Measurements from ENCODE around the gene STARD7.

STARD7 gene

DNA sequence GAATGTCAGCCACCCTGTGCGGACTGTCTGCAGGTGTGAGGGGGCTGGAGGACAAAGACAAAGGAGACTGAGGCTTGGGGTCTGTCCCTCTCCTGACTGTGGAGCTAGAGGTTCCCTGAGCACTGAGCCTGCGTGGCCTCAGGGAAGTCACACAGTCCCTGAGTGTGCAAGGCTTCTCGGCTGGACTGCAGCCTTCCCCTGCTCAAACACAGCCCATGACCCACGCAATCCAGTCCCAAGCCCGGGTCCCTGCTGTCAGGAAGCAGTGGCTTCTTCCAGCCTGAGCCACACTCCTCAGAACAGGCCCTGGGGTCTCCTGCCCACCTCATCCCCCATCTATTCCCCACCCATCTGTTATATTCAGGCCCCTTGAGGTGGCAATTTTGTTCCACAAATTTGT, 73.0 kb downstream of the STARD7 start:
- TF ChIP-seq, protein P1, sequence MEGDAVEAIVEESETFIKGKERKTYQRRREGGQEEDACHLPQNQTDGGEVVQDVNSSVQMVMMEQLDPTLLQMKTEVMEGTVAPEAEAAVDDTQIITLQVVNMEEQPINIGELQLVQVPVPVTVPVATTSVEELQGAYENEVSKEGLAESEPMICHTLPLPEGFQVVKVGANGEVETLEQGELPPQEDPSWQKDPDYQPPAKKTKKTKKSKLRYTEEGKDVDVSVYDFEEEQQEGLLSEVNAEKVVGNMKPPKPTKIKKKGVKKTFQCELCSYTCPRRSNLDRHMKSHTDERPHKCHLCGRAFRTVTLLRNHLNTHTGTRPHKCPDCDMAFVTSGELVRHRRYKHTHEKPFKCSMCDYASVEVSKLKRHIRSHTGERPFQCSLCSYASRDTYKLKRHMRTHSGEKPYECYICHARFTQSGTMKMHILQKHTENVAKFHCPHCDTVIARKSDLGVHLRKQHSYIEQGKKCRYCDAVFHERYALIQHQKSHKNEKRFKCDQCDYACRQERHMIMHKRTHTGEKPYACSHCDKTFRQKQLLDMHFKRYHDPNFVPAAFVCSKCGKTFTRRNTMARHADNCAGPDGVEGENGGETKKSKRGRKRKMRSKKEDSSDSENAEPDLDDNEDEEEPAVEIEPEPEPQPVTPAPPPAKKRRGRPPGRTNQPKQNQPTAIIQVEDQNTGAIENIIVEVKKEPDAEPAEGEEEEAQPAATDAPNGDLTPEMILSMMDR (IDR thresholded peaks at IDR 0.05) = no peak
- DNase-seq = no peak
- H3K36me3 ChIP-seq = no peaks in the 10 kb centered on the region
- H3K4me1 ChIP-seq = no peaks in the 10 kb centered on the region
- H3K4me3 ChIP-seq = no peak overlapping the region
- no peaks in the 10 kb centered on the region for H3K9me3 ChIP-seq
- peaks cover 0 to 47% of the 10 kb centered on the region in 2 donors for H3K27me3 ChIP-seq
- no peak overlapping the region for H3K27ac ChIP-seq
- intact Hi-C loops (cut with DNase I; ENCODE audit: low total_unique reads) = no loop called here

DNA sequence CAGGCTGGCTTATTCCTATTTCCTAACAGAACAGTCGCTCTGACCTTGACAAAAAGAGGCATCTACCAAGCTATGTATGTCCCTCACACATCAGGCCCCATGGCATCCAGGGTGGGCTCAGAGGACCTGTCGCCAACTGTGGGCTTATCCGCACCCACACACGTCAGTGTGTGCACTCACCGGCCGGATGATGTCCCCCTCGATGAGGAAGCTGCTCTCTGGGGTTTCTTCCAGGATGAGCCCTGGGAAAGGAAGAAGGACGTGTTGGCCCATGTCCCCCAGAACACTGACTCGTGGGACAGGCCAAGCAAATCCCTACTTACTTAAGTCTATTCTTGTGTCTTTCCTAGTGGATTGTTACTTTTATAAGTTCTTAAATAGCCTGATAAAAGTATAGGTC, 73.5 kb downstream of the STARD7 start:
- Histone ChIP-seq H3K36me3 (no peaks in the 10 kb centered on the region), H3K9me3 (no peaks in the 10 kb centered on the region), H3K4me1 (no peaks in the 10 kb centered on the region), H3K27ac (no peak overlapping the region), H3K27me3 (peaks cover 0 to 49% of the 10 kb centered on the region in 2 donors), H3K4me3 (no peak overlapping the region)
- no peak for DNase-seq
- intact Hi-C loops (cut with DNase I; ENCODE audit: low total_unique reads) = no loop called here
- TF ChIP-seq, protein P1 (IDR thresholded peaks at IDR 0.05) = no peak

All from tibial artery (tissue), 4 donors.